IPS-18a (cell line): Measurements from ENCODE around the gene VSTM4.

Source experiments
- H3K27ac ChIP-seq: one replicate; pipeline ENCODE4 v1.5.1; 2013; ENCODE audit warnings: low read length
- H3K27me3 ChIP-seq: one replicate; pipeline ENCODE4 v1.6.1; 2013; ENCODE audit warnings: mild to moderate bottlenecking, low read length; ENCODE audit not compliant: control insufficient read depth, insufficient read depth
- H3K36me3 ChIP-seq: one replicate; pipeline ENCODE4 v1.6.1; 2013; ENCODE audit warnings: low read depth, low read length; ENCODE audit not compliant: control insufficient read depth
- H3K4me1 ChIP-seq: one replicate; pipeline ENCODE4 v1.6.1; 2013; ENCODE audit warnings: low read depth, low read length; ENCODE audit not compliant: control insufficient read depth
- H3K4me3 ChIP-seq: one replicate; pipeline ENCODE4 v1.5.1; 2013; ENCODE audit warnings: low read length
- H3K9ac ChIP-seq: one replicate; pipeline ENCODE4 v1.6.1; 2013; ENCODE audit warnings: mild to moderate bottlenecking, low read length, moderate library complexity
- H3K9me3 ChIP-seq: one replicate; pipeline ENCODE4 v1.6.1; 2013; ENCODE audit warnings: low read depth, low read length; ENCODE audit not compliant: control insufficient read depth

The VSTM4 gene

GRCh38 chr10:49113741-49114141, 1.6 kb downstream of the VSTM4 start:
- Histone ChIP-seq H3K27ac (no peak overlapping the region), H3K4me3 (no peak overlapping the region), H3K36me3 (no peaks in the 10 kb centered on the region), H3K4me1 (no peaks in the 10 kb centered on the region), H3K9ac (no peak overlapping the region), H3K9me3 (no peaks in the 10 kb centered on the region), H3K27me3 (peaks cover 14% of the 10 kb centered on the region)

- Histone ChIP-seq H3K9me3 (no peaks in the 10 kb centered on the region), H3K36me3 (no peaks in the 10 kb centered on the region), H3K27ac (no peak overlapping the region), H3K4me3 (no peak overlapping the region), H3K27me3 (peaks cover 14% of the 10 kb centered on the region), H3K9ac (no peak overlapping the region), H3K4me1 (no peaks in the 10 kb centered on the region)
These were observed 2.5 kb downstream of the VSTM4 start for GRCh38 chr10:49112851-49113250.

- Histone ChIP-seq H3K4me3 (no peak overlapping the region), H3K4me1 (no peaks in the 10 kb centered on the region), H3K27me3 (peaks cover 14% of the 10 kb centered on the region)
These were observed 3.2 kb downstream of the VSTM4 start for GRCh38 chr10:49112098-49112497.

GRCh38 chr10:49111320-49111698, 4.0 kb downstream of the VSTM4 start:
- Histone ChIP-seq H3K27ac (no peak overlapping the region), H3K9ac (no peak overlapping the region), H3K36me3 (no peaks in the 10 kb centered on the region), H3K4me1 (no peaks in the 10 kb centered on the region), H3K4me3 (no peak overlapping the region), H3K27me3 (peaks cover 14% of the 10 kb centered on the region), H3K9me3 (no peaks in the 10 kb centered on the region)

More at GRCh38 chr10:49112098-49112497, 3.2 kb downstream of the VSTM4 start:
- Histone ChIP-seq H3K27ac (no peak overlapping the region), H3K9me3 (no peaks in the 10 kb centered on the region), H3K36me3 (no peaks in the 10 kb centered on the region), H3K9ac (no peak overlapping the region)

- Histone ChIP-seq H3K27me3 (peaks cover 14% of the 10 kb centered on the region), H3K4me3 (no peak overlapping the region), H3K36me3 (no peaks in the 10 kb centered on the region), H3K9ac (no peak overlapping the region), H3K4me1 (no peaks in the 10 kb centered on the region), H3K9me3 (no peaks in the 10 kb centered on the region), H3K27ac (no peak overlapping the region)
These were observed 4.5 kb downstream of the VSTM4 start for GRCh38 chr10:49110684-49111319.

GRCh38 chr10:49109669-49110340, 5.5 kb downstream of the VSTM4 start:
- Histone ChIP-seq H3K4me1 (no peaks in the 10 kb centered on the region), H3K9ac (no peak overlapping the region), H3K4me3 (no peak overlapping the region), H3K27me3 (peaks cover 12% of the 10 kb centered on the region), H3K27ac (no peak overlapping the region), H3K9me3 (no peaks in the 10 kb centered on the region), H3K36me3 (no peaks in the 10 kb centered on the region)

GRCh38 chr10:49108656-49109055, 6.7 kb downstream of the VSTM4 start:
- H3K4me3 ChIP-seq = no peak overlapping the region
- no peaks in the 10 kb centered on the region for H3K9me3 ChIP-seq
- H3K27me3 ChIP-seq = peaks cover under 1% of the 10 kb centered on the region
- no peaks in the 10 kb centered on the region for H3K36me3 ChIP-seq
- no peak overlapping the region for H3K9ac ChIP-seq
- no peak overlapping the region for H3K27ac ChIP-seq
- no peaks in the 10 kb centered on the region for H3K4me1 ChIP-seq

GRCh38 chr10:49107887-49108267, 7.4 kb downstream of the VSTM4 start:
- Histone ChIP-seq H3K27ac (no peak overlapping the region), H3K4me3 (no peak overlapping the region), H3K9ac (no peak overlapping the region), H3K9me3 (no peaks in the 10 kb centered on the region), H3K27me3 (no peaks in the 10 kb centered on the region), H3K4me1 (no peaks in the 10 kb centered on the region), H3K36me3 (no peaks in the 10 kb centered on the region)

- Histone ChIP-seq H3K9me3 (no peaks in the 10 kb centered on the region), H3K27ac (no peak overlapping the region), H3K9ac (no peak overlapping the region), H3K4me3 (no peak overlapping the region), H3K36me3 (no peaks in the 10 kb centered on the region), H3K4me1 (no peaks in the 10 kb centered on the region), H3K27me3 (no peaks in the 10 kb centered on the region)
These were observed 8.0 kb downstream of the VSTM4 start for GRCh38 chr10:49107111-49107886.

GRCh38 chr10:49106451-49106850, 8.9 kb downstream of the VSTM4 start:
- Histone ChIP-seq H3K36me3 (no peaks in the 10 kb centered on the region), H3K9me3 (no peaks in the 10 kb centered on the region), H3K4me3 (no peak overlapping the region), H3K4me1 (no peaks in the 10 kb centered on the region), H3K27ac (no peak overlapping the region), H3K27me3 (no peaks in the 10 kb centered on the region), H3K9ac (no peak overlapping the region)

- no peaks in the 10 kb centered on the region for H3K4me1 ChIP-seq
- H3K27ac ChIP-seq = no peak overlapping the region
- H3K9ac ChIP-seq = no peak overlapping the region
- H3K27me3 ChIP-seq = no peaks in the 10 kb centered on the region
- H3K36me3 ChIP-seq = no peaks in the 10 kb centered on the region
- no peaks in the 10 kb centered on the region for H3K9me3 ChIP-seq
- no peak overlapping the region for H3K4me3 ChIP-seq
These were observed 10.2 kb downstream of the VSTM4 start for GRCh38 chr10:49105076-49105475.
